ENCODE measurements around the gene HEPHL1.

- no peak for TF ChIP-seq POLR2A (IDR thresholded peaks at IDR 0.05; ENCODE audit: low read length)
- TF ChIP-seq GATA1 (IDR thresholded peaks at IDR 0.05; ENCODE audit: low read depth, low read length), result no peak
These were observed 110.6 kb downstream of the HEPHL1 start for GRCh38 chr11:94131718-94132115.

Data from erythroblast (primary cell).